PC-9 (cell line): ENCODE measurements around the gene PRR22.

Experiments used
- CTCF ChIP-seq: fragments of 200-600 bp; sonication (generic); conservative IDR thresholded peaks from 2 replicates; pipeline ENCODE4 v1.6.1; 2017; ENCODE audit warnings: mixed run types, antibody characterized with exemption, mild to moderate bottlenecking, moderate library complexity
- EZH2 ChIP-seq: fragments of 200-600 bp; sonication (generic); IDR thresholded peaks from 2 replicates; pipeline ENCODE4 v1.8.0; 2017; ENCODE audit warnings: antibody characterized with exemption, low read depth

DNA sequence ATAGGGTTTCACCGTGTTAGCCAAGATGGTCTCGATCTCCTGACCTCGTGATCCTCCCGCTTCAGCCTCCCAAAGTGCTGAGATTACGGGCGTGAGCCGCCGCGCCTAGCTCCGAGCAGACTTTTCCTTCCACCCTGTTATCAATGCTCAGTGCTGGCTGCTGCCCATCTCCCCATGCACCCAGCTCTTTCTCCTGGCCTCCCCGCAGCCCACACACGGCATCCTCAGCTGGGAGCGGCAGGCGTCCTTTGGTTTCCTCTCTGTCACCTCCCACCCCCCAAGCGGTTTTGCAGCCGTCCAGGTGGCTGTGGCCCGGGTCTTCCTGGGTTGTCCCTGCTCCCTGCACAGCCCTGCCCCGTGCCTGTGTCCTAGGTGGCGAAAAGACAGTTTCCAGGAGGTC, 12.1 kb downstream of the PRR22 start:
- no peak for TF ChIP-seq CTCF
- TF ChIP-seq EZH2: no peak
